Measurements from ENCODE around the gene C12orf42. TPM values are rescaled to one million over a fixed set of nuclear protein-coding genes. Genes with fewer than 3 reads are reported as not detected.

C12orf42 gene
- total and polyA plus RNA-seq, 2 of the 4 experiments (the other 2 are of a cell fraction), result not detected

GRCh38 chr12:103282124-103282523 lies 213.6 kb downstream of the C12orf42 start:
- Histone ChIP-seq H4K20me1 (ENCODE audit: insufficient read depth, low read length) (no peaks in the 10 kb centered on the region), H3K9me1 (ENCODE audit: insufficient read depth, low read length) (no peaks in the 10 kb centered on the region), H2BK120ac (ENCODE audit: low read depth, low read length) (no peak overlapping the region), H3K4me2 (ENCODE audit: low read depth, low read length) (no peak overlapping the region), H3K14ac (replicated peaks; ENCODE audit: low read depth, low read length) (no peak overlapping the region), H3K9me3 (ENCODE audit: control insufficient read depth, insufficient read depth, low read length) (peaks cover 6% of the 10 kb centered on the region), H3K27ac (ENCODE audit: insufficient read depth, low read length) (no peak overlapping the region), H2AFZ (replicated peaks; ENCODE audit: low read length, poor library complexity) (no peak overlapping the region), H3K23ac (ENCODE audit: low read depth, low read length) (no peak overlapping the region), H4K8ac (ENCODE audit: low read depth in 2 of 2, low read length in 2 of 2) (no peak overlapping the region), H3K27me3 (ENCODE audit: control insufficient read depth, insufficient read depth, low read length) (no peaks in the 10 kb centered on the region), H3K4me1 (ENCODE audit: control insufficient read depth, insufficient read depth, low read length) (no peaks in the 10 kb centered on the region), H3K36me3 (ENCODE audit: control insufficient read depth, insufficient read depth, low read length) (no peaks in the 10 kb centered on the region), H3K9ac (ENCODE audit: low read depth, low read length) (no peak overlapping the region), H2AK5ac (ENCODE audit: low read depth, low read length) (no peak overlapping the region), H2BK15ac (ENCODE audit: low read depth, low read length) (no peak overlapping the region), H2AK9ac (replicated peaks; ENCODE audit: low read depth, low read length, poor library complexity) (no peak overlapping the region), H3K4ac (ENCODE audit: low read depth, low read length) (no peak overlapping the region), H3K56ac (ENCODE audit: extremely low read depth, insufficient read depth, low read length) (no peak overlapping the region), H4K91ac (ENCODE audit: insufficient read depth, low read depth, low read length) (no peak overlapping the region), H2BK20ac (ENCODE audit: low read depth, low read length) (no peak overlapping the region), H3K79me1 (ENCODE audit: low read depth in 1 of 2, low read length in 2 of 2) (no peaks in the 10 kb centered on the region), H2BK5ac (ENCODE audit: low read depth, low read length, poor library complexity, severe bottlenecking) (no peak overlapping the region), H4K5ac (ENCODE audit: low read depth, low read length) (no peak overlapping the region), H3K18ac (ENCODE audit: low read depth, low read length) (no peak overlapping the region), H3K4me3 (ENCODE audit: insufficient read depth, low read depth, low read length) (no peak overlapping the region)
- ATAC-seq (ENCODE audit: low read depth) (no peak), DNase-seq (no peak)
- no TSS peak for BruUV-seq (replicated peaks)
- dilution Hi-C loops (cut with HindIII; ENCODE audit: low sequenced_read_pairs, unreplicated experiment) (no loop called here), in situ Hi-C loops (cut with MboI; ENCODE audit: low sequenced_read_pairs) (no loop called here), intact Hi-C loops (cut with micrococcal nuclease) (no loop called here)
- ChIA-PET POLR2A (ENCODE audit: unreplicated experiment) (no interaction called here), CTCF (no interaction called here)
- no peak for TF ChIP-seq CTCF (conservative IDR thresholded peaks at IDR 0.05; ENCODE audit: low read depth, low read length)
- TF ChIP-seq POLR2A (IDR thresholded peaks at IDR 0.05; ENCODE audit: low read depth, low read length), result no peak
- no peak for TF ChIP-seq FOS (IDR thresholded peaks at IDR 0.05; ENCODE audit: low read depth, low read length)
- no peak for TF ChIP-seq ELK1 (IDR thresholded peaks at IDR 0.05; ENCODE audit: borderline replicate concordance, low read depth, low read length)
- TF ChIP-seq USF2 (IDR thresholded peaks at IDR 0.05; ENCODE audit: low read depth, low read length), result no peak
- no peak for TF ChIP-seq BHLHE40 (IDR thresholded peaks at IDR 0.05; ENCODE audit: low read depth, low read length)
- no peak for TF ChIP-seq CEBPB (IDR thresholded peaks at IDR 0.05; ENCODE audit: low read depth, low read length)
- no peak for TF ChIP-seq RFX5 (IDR thresholded peaks at IDR 0.05; ENCODE audit: low read depth, low read length)
- no peak for TF ChIP-seq MAZ (IDR thresholded peaks at IDR 0.05; ENCODE audit: borderline replicate concordance, low read depth, low read length)
- TF ChIP-seq CHD1 (IDR thresholded peaks at IDR 0.05; ENCODE audit: low read depth, low read length), result no peak
- TF ChIP-seq MXI1 (IDR thresholded peaks at IDR 0.05; ENCODE audit: borderline replicate concordance, low read depth, low read length), result no peak
- no peak for TF ChIP-seq NFE2L2 (IDR thresholded peaks at IDR 0.05; ENCODE audit: low read depth, low read length)
- no peak for TF ChIP-seq RCOR1 (IDR thresholded peaks at IDR 0.05; ENCODE audit: insufficient replicate concordance, low read length)
- WGBS, 2 experiments (ENCODE audit: extremely low coverage in 2 of 2, insufficient read length in 1 of 2), result no CpG with 5 or more reads among the region's 2 CpGs

All from IMR-90 (cell line).